IMR-90 (cell line): Measurements from ENCODE around the gene VPS39.

ENCODE experiments used
- MAZ ChIP-seq: IDR thresholded peaks from 2 replicates; pipeline ENCODE4 v1.6.1; 2012; ENCODE audit warnings: low read depth, mild to moderate bottlenecking, low read length, improper control_type of control experiment, moderate library complexity, borderline replicate concordance
- NFE2L2 ChIP-seq: fragments of 150-350 bp; IDR thresholded peaks from 2 replicates; pipeline ENCODE4 v1.6.1; 2016; ENCODE audit warnings: low read depth, mild to moderate bottlenecking, low read length
- POLR2A ChIP-seq: IDR thresholded peaks from 2 replicates; pipeline ENCODE4 v1.6.1; 2012; ENCODE audit warnings: mild to moderate bottlenecking, low read depth, low read length
- RFX5 ChIP-seq: IDR thresholded peaks from 2 replicates; pipeline ENCODE4 v1.8.0; 2012; ENCODE audit warnings: low read depth, mild to moderate bottlenecking, low read length, moderate library complexity
- SMC3 ChIP-seq: fragments of 150-350 bp; IDR thresholded peaks from 2 replicates; pipeline ENCODE4 v1.6.1; 2016; ENCODE audit warnings: low read depth, mild to moderate bottlenecking, antibody characterized with exemption, low read length, moderate library complexity
- TF ChIP-seq, protein P1 (sequence below): conservative IDR thresholded peaks from 2 replicates; pipeline ENCODE4 v1.5.1; 2012; ENCODE audit warnings: mild to moderate bottlenecking, low read depth, low read length, improper control_type of control experiment
- TF ChIP-seq, protein P2 (sequence below): fragments of 150-350 bp; IDR thresholded peaks from 2 replicates; pipeline ENCODE4 v1.6.1; 2016; ENCODE audit warnings: low read depth, mild to moderate bottlenecking, low read length, moderate library complexity, borderline replicate concordance
- TF ChIP-seq, protein P3 (sequence below): fragments of 150-350 bp; IDR thresholded peaks from 2 replicates; pipeline ENCODE4 v1.6.1; 2017; ENCODE audit warnings: mild to moderate bottlenecking, antibody characterized with exemption, low read length, low read depth

DNA sequence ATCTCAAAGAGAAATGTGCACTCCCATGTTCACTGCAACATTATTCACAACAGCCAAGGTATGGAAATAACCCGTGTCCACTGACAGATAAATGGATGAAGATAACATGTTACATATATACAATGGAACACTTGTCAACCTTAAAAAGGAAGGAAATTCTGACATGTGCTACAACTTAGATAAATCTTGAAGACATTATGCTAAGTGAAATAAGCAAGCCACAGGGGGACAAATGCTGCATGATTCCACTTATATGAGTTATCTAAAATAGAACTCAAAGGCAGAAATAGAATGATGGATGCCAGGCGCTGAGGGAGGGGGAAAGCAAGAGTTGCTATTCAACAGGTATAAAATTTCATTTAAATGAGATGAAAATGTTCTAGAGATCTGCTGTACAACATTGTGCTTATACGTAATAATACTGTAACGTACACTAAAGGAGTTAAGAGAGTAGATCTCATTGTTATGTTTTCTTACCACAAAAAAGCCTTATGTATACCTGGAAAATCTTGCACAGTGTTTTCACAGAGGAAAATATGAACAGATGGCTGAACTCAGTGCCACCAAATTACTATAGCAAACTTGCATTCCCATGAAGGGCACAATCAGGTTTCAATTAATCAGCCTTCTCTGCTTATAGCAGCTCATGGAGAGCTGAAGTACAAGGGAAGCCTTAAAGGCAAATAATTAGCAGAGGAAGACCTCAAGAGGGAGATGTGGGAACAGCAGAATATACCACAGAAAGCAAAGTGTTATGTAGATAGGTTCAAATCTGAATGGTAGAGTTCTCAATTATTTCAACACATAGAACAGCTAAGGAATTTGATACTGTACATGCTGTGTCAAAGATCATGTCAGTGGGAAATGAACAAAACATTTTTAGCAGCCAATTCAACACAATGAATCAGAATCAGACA is 8.1 kb upstream of the VPS39 start:
- TF ChIP-seq, protein P1, sequence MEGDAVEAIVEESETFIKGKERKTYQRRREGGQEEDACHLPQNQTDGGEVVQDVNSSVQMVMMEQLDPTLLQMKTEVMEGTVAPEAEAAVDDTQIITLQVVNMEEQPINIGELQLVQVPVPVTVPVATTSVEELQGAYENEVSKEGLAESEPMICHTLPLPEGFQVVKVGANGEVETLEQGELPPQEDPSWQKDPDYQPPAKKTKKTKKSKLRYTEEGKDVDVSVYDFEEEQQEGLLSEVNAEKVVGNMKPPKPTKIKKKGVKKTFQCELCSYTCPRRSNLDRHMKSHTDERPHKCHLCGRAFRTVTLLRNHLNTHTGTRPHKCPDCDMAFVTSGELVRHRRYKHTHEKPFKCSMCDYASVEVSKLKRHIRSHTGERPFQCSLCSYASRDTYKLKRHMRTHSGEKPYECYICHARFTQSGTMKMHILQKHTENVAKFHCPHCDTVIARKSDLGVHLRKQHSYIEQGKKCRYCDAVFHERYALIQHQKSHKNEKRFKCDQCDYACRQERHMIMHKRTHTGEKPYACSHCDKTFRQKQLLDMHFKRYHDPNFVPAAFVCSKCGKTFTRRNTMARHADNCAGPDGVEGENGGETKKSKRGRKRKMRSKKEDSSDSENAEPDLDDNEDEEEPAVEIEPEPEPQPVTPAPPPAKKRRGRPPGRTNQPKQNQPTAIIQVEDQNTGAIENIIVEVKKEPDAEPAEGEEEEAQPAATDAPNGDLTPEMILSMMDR, result no peak
- TF ChIP-seq NFE2L2 (no peak), RFX5 (no peak), SMC3 (no peak), POLR2A (no peak), MAZ (no peak)
- TF ChIP-seq, protein P2, sequence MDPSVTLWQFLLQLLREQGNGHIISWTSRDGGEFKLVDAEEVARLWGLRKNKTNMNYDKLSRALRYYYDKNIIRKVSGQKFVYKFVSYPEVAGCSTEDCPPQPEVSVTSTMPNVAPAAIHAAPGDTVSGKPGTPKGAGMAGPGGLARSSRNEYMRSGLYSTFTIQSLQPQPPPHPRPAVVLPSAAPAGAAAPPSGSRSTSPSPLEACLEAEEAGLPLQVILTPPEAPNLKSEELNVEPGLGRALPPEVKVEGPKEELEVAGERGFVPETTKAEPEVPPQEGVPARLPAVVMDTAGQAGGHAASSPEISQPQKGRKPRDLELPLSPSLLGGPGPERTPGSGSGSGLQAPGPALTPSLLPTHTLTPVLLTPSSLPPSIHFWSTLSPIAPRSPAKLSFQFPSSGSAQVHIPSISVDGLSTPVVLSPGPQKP, result no peak
- TF ChIP-seq, protein P3, sequence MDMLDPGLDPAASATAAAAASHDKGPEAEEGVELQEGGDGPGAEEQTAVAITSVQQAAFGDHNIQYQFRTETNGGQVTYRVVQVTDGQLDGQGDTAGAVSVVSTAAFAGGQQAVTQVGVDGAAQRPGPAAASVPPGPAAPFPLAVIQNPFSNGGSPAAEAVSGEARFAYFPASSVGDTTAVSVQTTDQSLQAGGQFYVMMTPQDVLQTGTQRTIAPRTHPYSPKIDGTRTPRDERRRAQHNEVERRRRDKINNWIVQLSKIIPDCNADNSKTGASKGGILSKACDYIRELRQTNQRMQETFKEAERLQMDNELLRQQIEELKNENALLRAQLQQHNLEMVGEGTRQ, result no peak
